Skin of body (tissue), 2 donors: ENCODE results near the gene RAB7A. TPM values are rescaled to one million over a fixed set of nuclear protein-coding genes. Genes with fewer than 3 reads are reported as not detected.
"Not testable (repeated sequence)": the region's sequence is repeated elsewhere in the genome, so short reads cannot be mapped to it uniquely, and the experiment has no call there.

Experiments
- DNase-seq: peaks from one replicate; lab custom pipeline; 2025; lab: John Stamatoyannopoulos, UW
- total RNA-seq: library from RNA; depleted of rRNA; stranded (reverse); fragments of >200 nt; gene quantifications from one replicate; pipeline ENCODE4 v1.2.3, GENCODE V29; 2014

The RAB7A gene
- total RNA-seq, 1 donor from 2014 or later = 58.6 TPM

- DNase-seq = not testable (repeated sequence)
Observed at GRCh38 chr3:128749561-128749960, 23.6 kb downstream of the RAB7A start.

GRCh38 chr3:128753715-128754114 is 27.7 kb downstream of the RAB7A start:
- DNase-seq = no peak

- no peak for DNase-seq
Observed at GRCh38 chr3:128760042-128760441, 34.1 kb downstream of the RAB7A start.

GRCh38 chr3:128760881-128761280 is 34.9 kb downstream of the RAB7A start:
- DNase-seq = no peak

GRCh38 chr3:128761392-128761791 is 35.4 kb downstream of the RAB7A start:
- no peak for DNase-seq

- no peak for DNase-seq
Observed at GRCh38 chr3:128763967-128764366, 38.0 kb downstream of the RAB7A start.

- DNase-seq = no peak
Observed at GRCh38 chr3:128764863-128765262, 38.9 kb downstream of the RAB7A start.

- DNase-seq = no peak
Observed at GRCh38 chr3:128767094-128767750, 41.2 kb downstream of the RAB7A start.

GRCh38 chr3:128768471-128768870 is 42.5 kb downstream of the RAB7A start:
- no peak for DNase-seq

- no peak for DNase-seq
Observed at GRCh38 chr3:128770387-128770786, 44.4 kb downstream of the RAB7A start.

GRCh38 chr3:128773189-128773588 is 47.2 kb downstream of the RAB7A start:
- DNase-seq = not testable (repeated sequence)

- DNase-seq = not testable (repeated sequence)
Observed at GRCh38 chr3:128773592-128773991, 47.6 kb downstream of the RAB7A start.

- no peak for DNase-seq
Observed at GRCh38 chr3:128775241-128775640, 49.3 kb downstream of the RAB7A start.

GRCh38 chr3:128775906-128776542 is 50.0 kb downstream of the RAB7A start:
- DNase-seq = no peak

GRCh38 chr3:128780101-128780837 is 54.3 kb downstream of the RAB7A start:
- DNase-seq = no peak

- no peak for DNase-seq
Observed at GRCh38 chr3:128781164-128781563, 55.2 kb downstream of the RAB7A start.

GRCh38 chr3:128782282-128783146 is 56.5 kb downstream of the RAB7A start:
- no peak for DNase-seq

GRCh38 chr3:128783774-128784173 is 57.8 kb downstream of the RAB7A start:
- DNase-seq = no peak

- DNase-seq = no peak
Observed at GRCh38 chr3:128784232-128784631, 58.2 kb downstream of the RAB7A start.

GRCh38 chr3:128784843-128785242 is 58.9 kb downstream of the RAB7A start:
- no peak for DNase-seq

GRCh38 chr3:128786434-128787020 is 60.5 kb downstream of the RAB7A start:
- DNase-seq = peak; percentile 19
